Loucy (cell line): Measurements from ENCODE around the gene TPM4.

Source experiments
- H2AFZ ChIP-seq: fragments of 200-600 bp; sonication (generic); 2 replicates; pipeline ENCODE4 v1.6.0; 2016; ENCODE audit warnings: antibody characterized with exemption, mild to moderate bottlenecking, low read length, moderate library complexity
- H3F3A ChIP-seq: fragments of 200-600 bp; 2 replicates; pipeline ENCODE4 v1.6.0; 2016; ENCODE audit warnings: antibody characterized with exemption, low read depth, mild to moderate bottlenecking
- H3K27me3 ChIP-seq: fragments of 200-600 bp; sonication (generic); 2 replicates; pipeline ENCODE4 v1.6.1; 2014; ENCODE audit warnings: low read length, mild to moderate bottlenecking; ENCODE audit not compliant: insufficient read depth, poor library complexity, severe bottlenecking
- H3K36me3 ChIP-seq: fragments of 200-600 bp; sonication (generic); 2 replicates; pipeline ENCODE4 v1.6.1; 2016; ENCODE audit warnings: low read length; ENCODE audit not compliant: insufficient read depth
- H3K4me1 ChIP-seq: fragments of 200-600 bp; sonication (generic); 2 replicates; pipeline ENCODE4 v1.5.1; 2014; ENCODE audit warnings: low read length, mild to moderate bottlenecking; ENCODE audit not compliant: insufficient read depth, poor library complexity, severe bottlenecking
- H3K4me2 ChIP-seq: fragments of 200-600 bp; sonication (generic); 2 replicates; pipeline ENCODE4 v1.6.0; 2014; ENCODE audit warnings: antibody characterized with exemption, low read length, low read depth, mild to moderate bottlenecking; ENCODE audit not compliant: poor library complexity, severe bottlenecking
- H3K4me3 ChIP-seq: fragments of 200-600 bp; sonication (generic); 2 replicates; pipeline ENCODE4 v1.5.1; 2014; ENCODE audit warnings: low read length, mild to moderate bottlenecking, mixed read lengths; ENCODE audit not compliant: poor library complexity, severe bottlenecking
- H3K79me2 ChIP-seq: fragments of 200-600 bp; sonication (generic); 2 replicates; pipeline ENCODE4 v1.6.1; 2014; ENCODE audit warnings: low read length; ENCODE audit not compliant: insufficient read depth
- H3K9ac ChIP-seq: fragments of 200-600 bp; sonication (generic); 2 replicates; pipeline ENCODE4 v1.6.0; 2014; ENCODE audit warnings: mild to moderate bottlenecking, low read depth, low read length, moderate library complexity; ENCODE audit not compliant: poor library complexity, severe bottlenecking
- H3K9me2 ChIP-seq: fragments of 200-600 bp; sonication (generic); replicated peaks from 2 replicates; pipeline ENCODE4 v1.6.1; 2016; ENCODE audit warnings: low read depth, low read length, mixed read lengths
- H3K9me3 ChIP-seq: fragments of 200-600 bp; sonication (generic); 2 replicates; pipeline ENCODE4 v1.6.1; 2014; ENCODE audit warnings: mild to moderate bottlenecking, antibody characterized with exemption, low read length, low read depth; ENCODE audit not compliant: insufficient read depth
- H4K20me1 ChIP-seq: fragments of 200-600 bp; sonication (generic); 2 replicates; pipeline ENCODE4 v1.6.0; 2014; ENCODE audit warnings: antibody characterized with exemption, low read length, mild to moderate bottlenecking; ENCODE audit not compliant: insufficient read depth, poor library complexity, severe bottlenecking
- CTCF ChIP-seq: fragments of 200-600 bp; sonication (generic); conservative IDR thresholded peaks from 2 replicates; pipeline ENCODE4 v1.5.1; 2014; ENCODE audit warnings: mild to moderate bottlenecking, antibody characterized with exemption, low read length
- EZH2phosphoT487 ChIP-seq: fragments of 200-600 bp; IDR thresholded peaks from 2 replicates; pipeline ENCODE4 v1.6.1; 2018; ENCODE audit warnings: antibody characterized with exemption, mild to moderate bottlenecking, moderate library complexity, borderline replicate concordance

The TPM4 gene

GRCh38 chr19:16073481-16073880, 2.8 kb upstream of the TPM4 start:
- Histone ChIP-seq H3K9me3 (no peaks in the 10 kb centered on the region), H3K4me1 (peaks cover 48% of the 10 kb centered on the region), H4K20me1 (no peaks in the 10 kb centered on the region), H3K4me3 (no peak overlapping the region), H3K9me2 (no peaks in the 10 kb centered on the region), H3K4me2 (peak overlapping the region; percentile 88), H3K9ac (peak overlapping the region; percentile 99), H3K36me3 (peaks cover 8% of the 10 kb centered on the region), H2AFZ (no peak overlapping the region), H3K79me2 (peaks cover 51% of the 10 kb centered on the region), H3K27me3 (peaks cover 18% of the 10 kb centered on the region), H3F3A (peaks cover 17% of the 10 kb centered on the region)
- TF ChIP-seq CTCF = no peak
- no peak for TF ChIP-seq EZH2phosphoT487

- Histone ChIP-seq H3K4me1 (peaks cover 48% of the 10 kb centered on the region), H3K4me2 (peak overlapping the region; percentile 88), H3K79me2 (peaks cover 56% of the 10 kb centered on the region), H3K27me3 (peaks cover 18% of the 10 kb centered on the region), H3K9me2 (no peaks in the 10 kb centered on the region), H4K20me1 (peaks cover 1% of the 10 kb centered on the region), H3F3A (peaks cover 19% of the 10 kb centered on the region), H2AFZ (no peak overlapping the region), H3K4me3 (peak overlapping the region; percentile 4), H3K36me3 (peaks cover 8% of the 10 kb centered on the region), H3K9ac (peak overlapping the region; percentile 99), H3K9me3 (no peaks in the 10 kb centered on the region)
- TF ChIP-seq EZH2phosphoT487 = no peak
- TF ChIP-seq CTCF = no peak
These were observed 2.3 kb upstream of the TPM4 start for GRCh38 chr19:16073988-16074387.

- peaks cover 18% of the 10 kb centered on the region for H3K27me3 ChIP-seq
- peak overlapping the region; percentile 92 for H3K4me3 ChIP-seq
- H2AFZ ChIP-seq = no peak overlapping the region
- peak overlapping the region; percentile 88 for H3K4me2 ChIP-seq
- peaks cover 54% of the 10 kb centered on the region for H3K4me1 ChIP-seq
- peaks cover 8% of the 10 kb centered on the region for H4K20me1 ChIP-seq
- H3F3A ChIP-seq = peaks cover 21% of the 10 kb centered on the region
- H3K79me2 ChIP-seq = peaks cover 63% of the 10 kb centered on the region
- H3K9me3 ChIP-seq = no peaks in the 10 kb centered on the region
- H3K36me3 ChIP-seq = peaks cover 8% of the 10 kb centered on the region
- no peaks in the 10 kb centered on the region for H3K9me2 ChIP-seq
- peak overlapping the region; percentile 99 for H3K9ac ChIP-seq
- no peak for TF ChIP-seq EZH2phosphoT487
- TF ChIP-seq CTCF = no peak
These were observed 1.6 kb upstream of the TPM4 start for GRCh38 chr19:16074488-16075365.
